ENCODE measurements around the gene VPREB1.

- TF ChIP-seq POLR2AphosphoS5 (IDR thresholded peaks at IDR 0.05; ENCODE audit: low read depth, low read length) (no peak), POLR2A (IDR thresholded peaks at IDR 0.05; ENCODE audit: low read depth, low read length) (no peak)
Measured at GRCh38 chr22:22246706-22247105, 2.1 kb downstream of the VPREB1 start.
